Stimulated activated CD4-positive, alpha-beta T cell treated with anti-CD3 and anti-CD28 coated beads, Interleukin-2, amount 100 ng/mL, for 4 hours (primary cell): ENCODE results near the gene HPS4.
"Not testable (repeated sequence)": the region's sequence is repeated elsewhere in the genome, so short reads cannot be mapped to it uniquely, and the experiment has no call there.

ENCODE experiments used
- DNase-seq: peaks from one replicate; pipeline ENCODE4 v3.0.0-alpha.2; 2020; ENCODE audit warnings: low read depth

Gene HPS4

GRCh38 chr22:26483439-26484359 lies at the start of gene HPS4, which contains the start of gene SRRD:
HPS4 (minus strand) TSS chr22:26483783; CDS start chr22:26481762, 2,021 bp downstream.
SRRD (plus strand) TSS chr22:26483877; CDS start chr22:26483891, 14 bp downstream.
- DNase-seq: peak; percentile 87

- DNase-seq: no peak
These were observed 45.8 kb upstream of the HPS4 start for GRCh38 chr22:26529345-26529744.

DNA sequence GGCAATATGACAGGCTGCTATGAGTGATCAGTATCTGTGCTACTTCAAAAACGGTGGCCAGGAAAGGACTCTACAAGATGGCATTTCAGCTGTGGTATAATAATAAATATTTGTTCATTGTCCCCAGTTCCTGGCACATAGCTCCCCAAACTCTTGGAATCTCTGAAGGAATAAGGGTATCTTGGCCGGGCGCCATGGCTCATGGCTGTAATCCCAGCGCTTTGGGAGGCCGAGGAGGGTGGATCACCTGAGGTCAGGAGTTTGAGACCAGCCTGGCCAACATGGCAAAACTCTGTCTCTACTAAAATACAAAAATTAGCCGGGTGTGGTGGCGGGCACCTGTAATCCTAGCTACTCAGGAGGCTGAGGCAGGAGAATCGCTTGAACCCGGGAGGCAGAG lies 44.9 kb upstream of the HPS4 start:
- DNase-seq: not testable (repeated sequence)

DNA sequence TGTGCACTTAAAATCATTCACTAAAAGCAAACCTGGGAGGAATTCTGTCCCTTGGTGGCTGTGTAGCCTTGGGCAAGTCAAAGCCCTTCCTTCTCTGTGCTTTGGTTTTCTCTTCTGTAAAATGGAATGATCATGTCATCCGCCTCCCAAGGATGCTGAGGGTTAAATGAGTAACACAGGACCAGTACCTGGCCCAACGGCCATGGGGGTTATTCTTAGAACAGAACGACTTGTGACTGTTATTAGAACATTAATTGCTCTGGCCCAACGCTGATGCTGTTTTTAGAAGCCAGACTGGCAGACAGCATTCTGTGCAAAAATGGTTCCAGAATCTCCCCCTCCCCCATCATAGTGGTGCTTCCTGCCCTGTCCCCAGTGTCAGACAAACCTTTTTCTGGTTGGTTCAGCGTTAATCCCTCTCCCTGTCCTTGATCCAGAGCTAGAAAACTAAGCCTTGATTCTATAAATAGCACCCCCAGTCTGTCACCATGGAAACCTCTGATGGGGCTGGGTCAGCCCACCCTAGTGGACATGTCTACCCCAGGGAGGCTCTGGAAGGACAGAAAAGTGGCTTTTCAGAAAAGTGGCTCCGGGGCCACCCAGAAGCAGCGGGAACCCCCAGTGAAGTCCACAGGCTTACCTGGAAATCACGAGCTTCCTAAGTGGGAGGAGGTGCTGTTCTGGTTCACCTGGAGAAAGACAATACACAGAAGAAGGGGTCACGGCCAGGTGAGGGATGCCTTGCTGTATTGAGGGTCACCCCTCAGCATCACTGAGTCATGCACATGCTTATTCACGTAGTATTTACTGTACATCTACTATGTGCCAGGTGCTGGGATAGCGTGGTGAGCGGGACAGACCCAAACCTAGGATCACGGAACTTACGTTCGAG lies 44.2 kb upstream of the HPS4 start:
- DNase-seq: no peak

DNA sequence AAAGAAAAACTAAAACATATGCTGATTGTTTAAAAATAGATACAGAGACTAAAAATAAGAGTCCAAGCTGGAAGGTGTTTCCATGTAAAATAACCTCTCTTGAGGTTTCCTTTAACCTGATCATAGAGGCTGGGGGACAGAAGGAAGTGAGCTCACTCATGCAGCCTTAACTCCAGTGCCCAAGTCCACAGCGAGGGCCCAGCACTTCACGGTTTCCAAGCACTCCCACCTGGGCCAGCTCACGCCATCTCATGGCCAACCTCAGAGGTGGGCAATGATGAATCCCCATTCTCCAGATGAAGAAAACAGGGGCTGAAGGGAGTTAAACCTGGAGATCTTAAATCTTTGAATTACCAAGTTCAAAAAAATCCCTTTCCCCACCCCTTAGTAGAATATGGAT lies 43.6 kb upstream of the HPS4 start:
- DNase-seq: no peak

GRCh38 chr22:26525946-26526564 lies 42.5 kb upstream of the HPS4 start:
- DNase-seq: no peak

DNA sequence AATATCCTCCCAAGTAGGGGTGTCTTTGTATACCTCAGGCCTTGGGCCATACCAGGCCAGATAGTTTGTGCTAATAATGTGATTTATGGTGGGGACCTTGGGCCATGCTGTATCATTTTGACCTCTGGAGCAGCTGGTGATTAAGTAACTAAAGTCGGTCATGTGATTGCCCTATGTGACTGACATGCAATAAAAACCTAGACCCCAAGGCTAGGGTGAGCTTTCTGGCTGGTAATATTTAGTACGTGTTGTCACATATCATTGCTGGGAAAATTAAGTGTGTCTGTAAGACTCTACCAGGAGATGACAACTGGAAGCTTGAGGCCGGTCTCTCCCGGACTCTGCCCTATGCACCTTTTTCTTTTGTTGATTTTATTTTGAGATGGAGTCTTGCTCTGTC lies 41.3 kb upstream of the HPS4 start:
- no peak for DNase-seq

GRCh38 chr22:26522592-26522991 lies 39.0 kb upstream of the HPS4 start:
- no peak for DNase-seq

DNA sequence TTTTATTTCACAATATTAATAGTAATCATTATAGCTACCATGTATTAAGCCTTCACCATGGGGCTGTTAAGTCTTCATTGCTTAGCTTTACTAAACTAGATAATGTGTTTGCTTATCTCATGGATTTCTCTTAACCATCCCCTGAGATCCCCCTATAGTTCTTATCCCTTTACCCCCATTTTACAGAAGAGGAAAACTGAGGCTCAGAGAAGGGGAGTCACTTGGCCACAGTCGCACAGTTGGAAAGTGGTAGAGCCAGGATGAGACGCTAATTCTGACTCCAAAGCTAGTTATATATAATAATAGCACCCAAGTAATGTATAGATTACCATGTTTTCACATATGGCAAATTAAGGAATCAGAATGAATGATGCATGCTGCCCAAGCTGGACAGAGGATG lies 38.4 kb upstream of the HPS4 start:
- DNase-seq: no peak

- DNase-seq: no peak
These were observed 33.8 kb upstream of the HPS4 start for GRCh38 chr22:26517429-26517828.

- DNase-seq: no peak
These were observed 32.9 kb upstream of the HPS4 start for GRCh38 chr22:26516503-26516902.

DNA sequence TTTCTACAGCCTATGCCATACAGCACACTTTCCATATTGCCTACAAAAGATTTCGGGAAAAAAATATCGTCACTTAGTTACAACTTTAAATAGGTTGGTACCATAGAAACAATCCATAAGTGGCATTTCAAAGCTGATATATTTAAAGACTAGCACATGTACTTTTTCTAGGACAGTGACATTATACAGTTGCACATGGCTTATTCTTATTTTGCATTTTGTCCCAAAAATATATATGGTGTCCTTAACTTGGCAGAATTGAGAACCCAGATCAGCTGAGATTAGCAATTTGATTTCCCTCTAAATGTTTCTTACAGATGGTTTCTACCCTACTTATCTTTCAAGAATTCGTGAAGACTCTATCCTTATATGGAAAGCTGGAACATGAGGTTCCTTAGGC lies 32.3 kb upstream of the HPS4 start:
- no peak for DNase-seq

DNA sequence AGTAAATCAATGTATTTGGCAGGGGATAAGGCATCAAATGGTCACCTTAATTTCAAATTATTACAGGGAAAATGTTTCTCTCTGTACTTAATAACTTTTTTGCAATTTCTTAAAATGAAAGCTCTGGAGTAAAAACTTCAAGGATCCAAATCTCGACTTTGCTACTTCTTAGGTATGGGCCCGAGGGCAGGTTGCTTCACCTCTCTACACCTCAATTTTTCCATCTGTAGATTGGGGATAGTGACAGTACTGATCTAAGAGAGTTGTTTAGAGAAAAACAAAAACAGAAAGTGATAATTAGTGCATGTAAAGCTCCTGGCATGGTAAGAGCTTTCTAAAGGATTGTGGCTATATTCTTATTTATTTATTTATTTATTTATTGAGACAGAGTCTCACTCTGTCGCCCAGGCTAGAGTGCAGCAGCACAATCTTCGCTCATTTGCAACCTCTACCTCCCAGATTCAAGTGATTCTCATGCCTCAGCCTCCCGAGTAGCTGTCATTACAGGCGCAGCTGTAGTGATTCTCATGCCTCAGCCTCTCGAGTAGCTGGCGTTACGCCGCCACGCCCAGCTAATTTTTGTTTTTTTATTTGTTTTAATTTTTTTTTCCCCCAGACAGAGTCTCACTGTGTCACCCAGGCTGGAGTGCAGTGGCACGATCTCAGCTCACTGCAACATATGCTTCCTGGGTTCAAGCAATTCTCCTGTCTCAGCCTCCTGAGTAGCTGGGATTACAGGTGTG lies 31.0 kb upstream of the HPS4 start:
- no peak for DNase-seq

GRCh38 chr22:26513838-26514237 lies 30.3 kb upstream of the HPS4 start:
- no peak for DNase-seq

DNA sequence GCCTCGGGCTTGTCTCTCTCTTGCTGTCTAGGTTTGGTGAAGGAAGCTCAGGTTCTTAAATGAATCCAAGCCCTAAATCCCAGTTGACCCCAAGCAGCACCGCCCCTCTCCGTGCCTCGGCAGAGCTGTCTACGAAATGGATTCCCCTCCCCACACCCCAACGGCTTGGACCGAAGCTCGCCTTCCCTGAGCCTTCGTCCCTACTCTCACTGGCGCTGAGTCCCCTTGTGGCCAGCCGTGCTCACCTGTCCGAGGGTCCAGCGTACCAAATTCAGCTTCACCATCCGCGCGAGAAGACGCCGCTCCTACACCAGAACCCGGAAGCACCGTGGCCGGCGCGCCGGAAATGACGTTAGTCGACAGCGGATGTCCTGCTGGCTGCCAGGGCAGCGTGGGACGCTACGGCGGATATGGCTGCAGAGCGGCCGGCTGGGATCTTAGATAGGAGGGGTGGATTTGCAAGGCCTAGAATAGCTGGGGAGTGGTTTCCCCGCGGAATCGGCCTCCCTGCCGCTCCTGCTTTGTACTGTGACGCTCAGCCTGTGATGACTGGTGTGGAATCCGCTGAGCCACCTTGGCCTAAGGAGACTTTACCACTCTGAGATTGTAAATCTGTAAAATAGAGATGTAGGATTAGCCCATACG lies 28.7 kb upstream of the HPS4 start, which contains the start of gene TFIP11:
Gene TFIP11, minus strand, starts transcription at position 325 of the 645 bp plus-strand sequence. CDS start 2,201 bp downstream, outside the sequence.
- DNase-seq: peak; percentile 85

DNA sequence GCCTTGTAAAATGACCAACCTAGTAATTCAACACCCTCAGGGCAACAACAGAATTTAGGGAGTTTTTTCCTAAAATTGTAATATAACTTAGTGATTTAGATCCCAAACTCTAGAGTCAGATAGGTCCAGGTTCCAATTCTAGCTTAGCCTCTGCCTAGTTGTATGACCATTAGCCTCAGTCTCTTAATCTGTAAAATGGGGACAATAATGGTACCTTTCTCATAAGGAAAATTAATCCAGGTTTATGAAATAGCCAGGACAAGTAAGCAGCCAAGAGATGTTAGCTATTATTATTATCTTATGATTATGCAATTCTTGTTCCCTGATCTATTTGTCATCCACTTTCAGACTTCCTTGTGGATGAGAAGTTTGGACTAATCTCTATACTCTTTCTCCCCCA lies 24.6 kb upstream of the HPS4 start:
- no peak for DNase-seq

DNA sequence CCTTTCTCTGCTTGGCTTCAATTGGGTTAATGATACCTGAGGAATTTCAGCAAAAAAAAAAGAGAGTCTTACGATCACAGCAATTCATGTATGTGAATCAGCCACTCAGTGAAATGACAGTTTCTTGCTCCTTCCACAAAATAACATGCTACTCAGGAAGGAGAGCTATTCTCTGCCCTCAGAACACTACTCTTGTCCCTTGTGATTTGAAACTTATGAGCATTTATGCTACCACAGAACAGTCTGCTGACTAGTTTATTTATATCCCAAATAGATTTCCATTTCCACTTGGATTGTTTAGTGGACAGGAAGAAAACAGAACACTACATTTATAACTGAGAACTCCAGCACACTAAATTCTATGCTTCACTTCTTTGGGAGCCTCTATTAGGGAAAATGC lies 20.2 kb upstream of the HPS4 start:
- DNase-seq: no peak

GRCh38 chr22:26502688-26503561 lies 19.3 kb upstream of the HPS4 start:
- peak; percentile 23 for DNase-seq

DNA sequence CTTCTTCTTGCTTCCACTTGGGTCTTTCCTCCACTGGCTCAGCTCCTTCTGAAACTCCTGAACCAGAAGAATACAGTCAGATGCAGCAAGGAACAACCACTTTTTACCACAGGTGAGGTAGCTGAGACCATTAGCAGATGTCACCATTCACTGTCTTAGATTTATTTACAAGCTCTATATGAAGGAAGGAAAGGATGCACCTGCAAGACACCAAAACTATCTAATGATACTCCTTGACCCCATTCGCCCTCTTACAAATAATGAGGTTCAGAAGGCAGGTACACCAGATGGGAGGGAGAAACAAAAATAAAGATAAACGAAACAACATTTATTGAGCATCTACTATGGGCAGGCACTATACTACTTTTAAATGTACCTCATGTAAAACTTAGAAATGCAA lies 18.4 kb upstream of the HPS4 start:
- no peak for DNase-seq

DNA sequence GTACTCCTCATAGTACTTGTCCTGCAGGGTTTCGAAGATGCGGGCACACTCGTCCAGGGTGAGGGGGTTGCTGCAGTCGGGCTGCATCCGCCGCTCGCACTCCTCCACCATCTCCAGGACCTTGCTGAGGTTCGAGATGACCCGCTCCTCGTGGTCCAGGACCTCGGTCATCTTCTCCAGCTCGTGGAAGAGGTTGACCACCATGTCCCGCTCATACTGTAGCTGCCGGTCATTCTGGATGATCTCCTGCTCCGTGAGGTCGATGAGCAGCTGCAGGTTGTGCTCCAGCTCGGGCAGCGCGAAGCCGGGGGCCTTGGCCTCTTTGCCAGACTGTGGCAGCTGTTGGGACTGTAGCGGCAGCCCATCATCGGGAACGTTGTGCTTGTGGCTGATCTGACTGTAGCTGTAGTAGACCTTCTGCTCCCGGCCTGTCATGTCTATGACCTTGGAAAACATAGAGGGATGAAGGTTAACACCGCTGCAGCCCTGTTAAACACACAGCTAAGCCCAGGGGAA lies 15.7 kb upstream of the HPS4 start:
- no peak for DNase-seq
